Neural progenitor cell (in vitro differentiated cells): ENCODE results near the gene HEPACAM.

Experiments used
- EZH2 ChIP-seq: fragments of 200-600 bp; sonication (generic); IDR thresholded peaks from 2 replicates; pipeline ENCODE4 v1.6.1; 2017; ENCODE audit warnings: antibody characterized with exemption, mild to moderate bottlenecking, moderate library complexity
- EZH2phosphoT487 ChIP-seq: fragments of 200-600 bp; sonication (generic); IDR thresholded peaks from 2 replicates; pipeline ENCODE4 v1.6.1; 2017; ENCODE audit warnings: antibody characterized with exemption
- TF ChIP-seq, protein P1 (sequence below): fragments of 200-600 bp; sonication (generic); IDR thresholded peaks from 2 replicates; pipeline ENCODE4 v1.5.1; 2017; ENCODE audit warnings: antibody characterized with exemption, mild to moderate bottlenecking

DNA sequence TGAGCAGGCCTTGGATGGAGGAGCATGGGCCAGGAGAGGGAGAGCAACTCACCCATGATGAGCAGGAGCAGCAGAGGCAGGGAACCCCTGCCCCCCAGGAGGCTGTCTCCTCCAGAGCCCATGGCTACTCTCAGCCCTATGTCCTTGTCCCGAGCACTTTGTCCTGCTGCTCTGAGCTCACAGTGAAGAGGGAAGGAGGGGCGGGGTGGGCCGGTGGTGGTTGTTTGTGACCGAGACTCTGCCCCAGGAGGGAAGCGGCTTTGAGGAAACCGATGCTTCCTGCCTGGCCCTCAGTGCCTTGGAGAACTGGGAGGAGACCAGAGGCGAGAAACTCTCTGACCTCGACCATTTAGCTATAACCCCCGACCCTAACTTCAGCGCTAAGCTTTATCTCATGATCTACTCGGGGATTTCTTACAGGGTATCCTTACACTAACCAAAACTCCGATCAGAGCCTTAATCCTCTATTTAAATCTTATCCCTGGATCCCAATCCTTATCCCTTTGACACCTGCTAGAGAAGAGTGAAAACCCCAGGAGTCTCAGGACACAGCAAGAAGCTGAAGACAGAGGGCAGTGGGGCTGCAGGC, 38.1 kb downstream of the HEPACAM start, which contains the start of gene ROBO4:
- TF ChIP-seq, protein P1, sequence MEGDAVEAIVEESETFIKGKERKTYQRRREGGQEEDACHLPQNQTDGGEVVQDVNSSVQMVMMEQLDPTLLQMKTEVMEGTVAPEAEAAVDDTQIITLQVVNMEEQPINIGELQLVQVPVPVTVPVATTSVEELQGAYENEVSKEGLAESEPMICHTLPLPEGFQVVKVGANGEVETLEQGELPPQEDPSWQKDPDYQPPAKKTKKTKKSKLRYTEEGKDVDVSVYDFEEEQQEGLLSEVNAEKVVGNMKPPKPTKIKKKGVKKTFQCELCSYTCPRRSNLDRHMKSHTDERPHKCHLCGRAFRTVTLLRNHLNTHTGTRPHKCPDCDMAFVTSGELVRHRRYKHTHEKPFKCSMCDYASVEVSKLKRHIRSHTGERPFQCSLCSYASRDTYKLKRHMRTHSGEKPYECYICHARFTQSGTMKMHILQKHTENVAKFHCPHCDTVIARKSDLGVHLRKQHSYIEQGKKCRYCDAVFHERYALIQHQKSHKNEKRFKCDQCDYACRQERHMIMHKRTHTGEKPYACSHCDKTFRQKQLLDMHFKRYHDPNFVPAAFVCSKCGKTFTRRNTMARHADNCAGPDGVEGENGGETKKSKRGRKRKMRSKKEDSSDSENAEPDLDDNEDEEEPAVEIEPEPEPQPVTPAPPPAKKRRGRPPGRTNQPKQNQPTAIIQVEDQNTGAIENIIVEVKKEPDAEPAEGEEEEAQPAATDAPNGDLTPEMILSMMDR, result no peak
- TF ChIP-seq EZH2phosphoT487 (no peak), EZH2 (no peak)
